ENCODE measurements around the gene PDGFA.

The PDGFA gene

DNA sequence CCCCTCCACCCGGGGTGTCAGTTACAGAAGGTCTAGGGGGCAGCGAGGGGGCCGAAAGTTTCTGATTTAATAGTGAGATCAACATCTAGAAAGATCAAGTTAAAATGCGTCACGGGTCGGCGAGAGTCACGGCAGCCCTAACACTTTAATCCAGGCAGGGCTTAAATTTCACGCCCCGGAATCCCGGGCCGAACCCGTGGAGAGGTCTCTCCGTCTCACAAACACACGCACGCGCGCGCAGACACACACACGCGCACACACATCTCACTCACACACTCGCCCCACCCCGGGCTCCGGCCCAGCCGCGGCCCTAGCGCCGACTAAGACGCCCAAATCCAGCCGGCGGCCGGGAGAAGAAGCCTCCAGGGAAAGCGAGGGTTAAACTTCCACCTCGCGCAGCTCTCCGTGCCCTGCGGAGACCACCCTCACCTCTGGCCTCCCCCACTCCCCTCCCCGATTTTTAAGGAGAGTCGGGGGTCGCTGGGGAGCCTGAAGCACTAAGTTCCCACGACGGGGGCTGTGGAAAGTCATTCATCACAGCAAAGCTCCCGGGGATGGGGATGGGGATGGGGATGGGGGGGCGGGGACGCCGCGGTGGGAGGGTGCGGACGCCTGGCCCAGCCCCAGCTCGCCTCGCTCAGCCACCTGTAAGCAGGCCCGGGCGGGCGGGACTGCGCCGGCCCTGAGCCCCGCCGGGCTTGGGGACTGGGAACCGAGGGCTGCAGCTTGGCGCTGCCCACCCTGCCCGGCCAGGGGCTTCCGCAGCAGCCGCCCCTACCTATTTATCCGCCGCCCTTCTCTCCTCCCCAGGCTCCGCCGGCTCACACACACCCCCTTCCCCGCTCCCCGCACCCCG is 1.6 kb downstream of the PDGFA start:
- DNase-seq (ENCODE audit: low read depth, low spot score) = no peak

DNA sequence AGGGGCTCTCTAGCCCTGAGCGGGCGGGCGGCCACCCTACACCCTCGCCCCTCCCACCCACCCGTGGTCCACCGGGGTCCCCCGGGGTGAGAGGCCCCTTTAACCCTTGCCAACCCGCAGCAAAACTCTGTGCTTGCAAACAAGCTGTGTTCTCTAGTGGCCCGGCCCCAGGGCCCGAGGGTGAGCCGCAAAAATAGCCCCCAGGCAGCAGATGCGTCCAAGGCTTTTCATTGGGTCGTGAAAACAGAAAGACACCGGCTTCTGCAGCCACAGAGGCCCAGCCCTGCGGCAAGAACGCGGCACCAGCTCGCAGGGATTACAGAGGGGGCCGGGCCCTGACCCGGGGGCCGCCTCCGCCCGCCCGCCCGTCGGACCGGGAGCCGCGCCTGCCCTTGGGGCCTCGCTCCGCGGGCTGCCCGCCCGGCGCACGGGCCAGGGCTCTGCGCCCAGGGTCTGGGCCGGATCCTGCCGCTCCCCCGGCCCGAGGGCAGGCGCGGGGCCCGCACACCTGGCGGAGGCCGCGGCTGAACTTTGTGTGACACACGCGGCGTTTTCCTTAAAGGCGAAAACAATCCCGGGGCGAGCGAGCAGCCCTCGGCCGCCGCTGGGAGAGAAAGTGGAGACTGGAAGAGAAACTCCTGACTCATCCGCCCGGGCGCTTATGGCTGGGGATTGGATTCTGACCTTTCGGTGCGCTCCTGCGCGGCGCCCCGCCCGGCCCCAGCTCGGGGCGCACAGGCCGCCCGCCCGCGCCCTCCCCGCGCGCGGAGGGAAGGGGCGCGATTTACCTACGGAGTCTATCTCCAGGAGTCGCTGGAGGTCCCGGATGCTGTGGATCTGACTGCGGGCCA is 2.8 kb downstream of the PDGFA start:
- DNase-seq (ENCODE audit: low read depth, low spot score) = no peak

DNA sequence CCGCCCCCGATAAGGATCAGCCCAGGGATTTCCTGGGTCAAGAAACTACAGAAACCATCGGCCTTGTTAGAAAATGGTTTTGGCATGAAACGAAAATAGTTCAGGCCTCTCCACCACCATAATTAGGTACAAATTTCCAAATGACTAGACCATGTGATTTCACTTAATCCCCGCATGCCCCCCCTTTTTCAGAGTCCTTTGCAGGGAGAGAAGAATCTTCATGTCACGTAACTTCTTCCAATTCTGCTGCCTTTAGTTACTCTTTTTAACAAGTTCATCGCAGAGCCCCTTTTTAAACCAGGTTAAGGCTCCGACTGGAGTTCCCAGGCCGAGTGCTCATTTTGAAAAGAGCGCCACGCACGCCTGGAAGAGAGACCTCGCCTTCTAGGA is 3.4 kb downstream of the PDGFA start:
- no peak for DNase-seq (ENCODE audit: low read depth, low spot score)

DNA sequence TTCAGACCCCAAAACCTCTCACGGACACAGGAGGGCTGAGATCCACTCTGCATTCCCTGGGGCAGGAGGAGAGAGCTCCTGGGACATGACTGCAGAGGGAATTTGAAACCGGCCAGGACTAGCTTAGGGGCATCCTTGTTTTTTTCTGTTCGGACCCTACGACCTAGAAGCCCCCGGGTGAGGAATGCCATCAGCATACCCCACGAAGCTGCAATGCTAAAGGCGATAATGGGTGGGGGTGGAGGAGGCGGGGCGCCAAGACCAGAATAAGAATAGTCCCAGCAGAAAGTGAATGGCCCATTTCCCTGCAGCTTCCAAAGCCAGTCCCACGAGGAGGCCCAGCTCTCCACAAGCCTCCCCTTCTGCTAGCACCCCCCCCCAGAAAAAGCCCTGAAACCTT is 4.0 kb downstream of the PDGFA start:
- no peak for DNase-seq (ENCODE audit: low read depth, low spot score)

DNA sequence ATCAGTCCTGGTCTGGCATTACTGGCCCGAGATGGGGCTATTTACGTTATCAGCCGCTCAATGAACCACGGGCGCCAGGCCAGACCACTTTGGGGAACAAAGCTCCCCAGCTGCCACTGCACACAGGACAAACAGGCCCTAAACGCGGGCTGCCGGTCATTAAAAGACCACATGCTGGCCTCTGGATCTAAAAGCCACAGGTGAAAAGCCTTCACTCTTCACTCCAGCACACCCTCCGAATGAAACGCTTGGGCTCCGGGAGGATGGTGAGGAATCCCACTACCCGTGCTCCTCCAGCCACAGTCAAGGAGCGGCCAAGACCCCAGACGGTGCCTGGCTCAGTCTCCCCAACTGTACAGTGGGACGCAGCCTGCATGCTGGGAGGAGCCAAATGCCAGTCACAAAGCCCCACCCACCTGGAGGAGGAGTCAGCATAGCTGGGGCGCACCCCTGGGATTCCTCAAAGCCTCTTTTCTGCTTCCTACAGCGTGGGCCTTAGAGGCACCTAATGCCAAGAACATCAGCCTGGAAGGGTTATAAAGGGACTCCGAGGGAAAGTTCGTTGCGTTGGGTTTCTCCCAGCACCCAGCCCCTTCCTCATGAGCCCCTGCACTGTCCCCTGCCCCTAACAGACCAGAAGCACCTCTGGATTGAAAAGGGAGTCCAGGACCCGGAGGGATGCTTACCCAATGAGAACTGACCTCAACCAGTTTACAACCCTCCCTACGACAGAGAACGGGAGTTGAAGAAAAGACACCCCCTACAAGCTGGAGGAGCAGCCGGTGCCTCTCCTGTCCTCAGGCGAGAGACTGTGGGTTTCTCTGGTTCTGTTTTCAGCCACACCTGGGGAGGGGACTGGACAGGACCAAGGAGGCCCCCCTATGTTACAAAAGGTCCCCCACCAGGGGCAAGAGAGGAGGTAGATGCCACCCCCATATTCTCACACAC is 4.7 kb downstream of the PDGFA start:
- no peak for DNase-seq (ENCODE audit: low read depth, low spot score)

DNA sequence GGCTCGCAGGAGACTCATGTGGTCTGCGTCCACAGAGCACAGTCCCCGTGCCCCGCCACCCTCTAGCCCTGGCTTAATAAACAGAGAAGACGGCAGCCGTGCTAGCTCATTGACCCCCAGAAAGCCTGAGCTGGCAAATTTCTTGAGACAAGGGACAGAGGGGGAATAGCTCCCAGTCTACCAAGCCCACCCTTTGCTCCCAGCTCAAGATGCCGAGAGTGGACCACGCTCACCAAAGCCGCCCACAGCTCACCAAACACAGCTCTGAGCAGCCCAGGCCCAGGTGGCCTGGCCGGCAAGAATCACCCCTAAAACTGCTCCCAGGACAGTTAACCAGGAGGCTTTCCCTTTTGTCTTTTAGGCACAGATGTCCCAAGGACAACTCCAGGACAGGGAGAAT is 5.4 kb downstream of the PDGFA start:
- no peak for DNase-seq (ENCODE audit: low read depth, low spot score)

DNA sequence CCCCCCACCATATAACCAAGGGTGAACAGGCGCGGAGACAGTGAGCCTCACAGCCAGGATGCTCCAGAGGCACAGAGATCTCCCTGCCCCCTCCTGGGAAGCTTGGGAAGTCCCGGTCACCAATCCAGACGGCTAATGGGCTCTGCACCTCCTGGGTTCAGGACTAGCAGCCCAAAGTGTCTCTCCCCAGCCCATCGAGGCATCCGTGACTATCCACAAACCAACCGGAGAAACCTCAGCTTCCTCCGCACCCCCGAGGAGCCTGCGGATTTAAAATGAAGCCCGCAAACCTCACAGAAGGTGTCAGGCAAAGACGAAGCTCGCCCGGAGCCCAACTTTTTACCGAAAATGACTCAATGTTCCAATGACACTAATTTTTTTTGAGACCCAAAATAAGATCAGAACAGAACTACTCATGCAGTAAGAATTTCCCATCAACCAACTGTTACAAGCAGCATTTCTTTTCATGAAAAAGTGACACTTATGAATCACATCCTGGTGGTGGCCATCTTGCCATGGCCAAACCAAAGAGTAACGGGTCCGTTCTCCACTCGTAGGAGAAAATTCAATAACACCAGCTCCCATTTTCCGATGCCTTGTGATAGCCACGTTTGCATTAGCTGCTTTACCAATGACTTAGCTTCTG is 6.0 kb downstream of the PDGFA start:
- DNase-seq (ENCODE audit: low read depth, low spot score) = no peak

DNA sequence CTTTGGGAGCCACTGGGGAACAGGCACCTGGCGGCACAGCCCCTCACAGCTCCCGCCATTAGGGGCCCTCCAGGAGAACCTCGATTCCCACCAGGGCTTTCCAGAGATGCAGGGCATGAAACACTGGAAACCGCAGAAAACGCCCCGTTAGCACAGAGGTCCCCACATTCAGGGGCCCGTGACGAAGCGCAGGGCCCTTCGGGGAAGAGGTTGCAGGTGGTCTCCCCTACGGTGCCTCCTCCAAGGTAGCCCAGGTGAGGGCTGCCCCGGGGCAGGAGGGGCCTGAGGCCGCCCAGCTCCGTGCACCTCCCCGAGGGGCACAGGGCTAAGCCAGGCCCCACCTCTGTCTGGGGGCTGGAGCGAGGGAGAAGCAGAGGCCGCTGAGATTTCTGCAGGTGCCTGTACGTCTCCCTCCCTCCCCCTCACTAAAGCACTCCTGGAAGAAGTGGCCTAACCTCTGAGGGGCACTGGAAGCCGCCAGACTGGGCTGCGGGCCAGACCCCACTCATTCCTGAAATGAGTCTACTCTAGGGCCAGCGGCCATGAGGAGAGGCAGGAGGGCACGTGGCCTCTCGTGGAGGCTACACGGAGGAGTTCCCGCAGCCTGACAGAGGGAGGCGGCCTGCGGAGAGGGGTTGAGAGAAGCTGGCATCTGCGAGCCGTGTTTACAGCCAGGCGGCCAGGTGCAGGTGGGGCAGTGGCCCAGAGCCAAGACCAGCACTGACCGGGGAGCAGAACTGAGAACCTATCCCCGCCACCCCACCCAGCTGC is 6.9 kb downstream of the PDGFA start:
- no peak for DNase-seq (ENCODE audit: low read depth, low spot score)

DNA sequence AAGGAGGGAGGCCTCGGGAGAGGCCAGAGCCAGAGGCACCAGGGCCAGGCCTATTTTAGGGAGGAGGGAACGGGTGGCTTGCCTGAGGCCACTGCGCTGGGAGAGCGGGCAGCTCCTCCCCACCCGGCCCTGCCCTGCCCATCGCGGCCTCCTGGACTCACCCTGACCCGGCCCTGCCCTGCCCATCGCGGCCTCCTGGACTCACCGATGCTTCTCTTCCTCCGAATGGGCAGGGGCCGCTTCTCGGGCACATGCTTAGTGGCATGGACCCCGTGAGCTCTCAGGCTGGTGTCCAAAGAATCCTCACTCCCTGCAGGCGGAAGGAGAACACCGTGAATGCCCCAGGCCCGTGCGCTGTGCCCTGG is 7.5 kb downstream of the PDGFA start:
- DNase-seq (ENCODE audit: low read depth, low spot score) = no peak

DNA sequence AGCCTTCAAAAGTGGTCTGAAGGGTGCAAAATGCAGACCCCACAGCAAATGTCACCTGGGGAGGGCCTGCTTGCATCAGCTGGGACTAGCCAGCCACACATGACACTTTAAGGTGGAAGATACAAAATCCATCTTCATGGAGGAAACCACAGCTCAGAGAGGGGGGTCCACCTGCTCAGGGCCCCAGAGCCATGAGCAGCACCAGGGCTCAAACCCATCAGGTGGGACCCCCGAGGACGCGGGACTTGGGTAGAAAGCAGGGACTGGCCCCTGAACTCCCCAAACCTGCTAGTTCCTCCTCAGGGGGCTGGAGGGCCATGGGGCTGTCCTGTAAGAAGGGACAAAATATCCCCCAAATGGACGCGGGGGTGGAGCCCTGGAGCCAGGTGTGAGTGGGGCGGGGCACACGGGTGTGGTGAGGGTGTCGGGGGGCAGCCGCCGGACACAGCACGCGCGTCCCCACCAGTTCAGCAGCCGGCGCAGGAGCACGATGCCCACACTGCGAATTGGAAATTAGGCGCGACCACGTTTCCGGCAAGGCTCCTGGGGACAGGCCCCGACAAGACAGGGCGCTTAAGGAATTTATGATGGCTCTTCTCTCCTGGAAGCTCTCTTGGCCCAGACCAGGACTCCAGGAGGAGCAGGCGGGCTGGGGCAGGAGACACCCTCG is 8.0 kb downstream of the PDGFA start:
- no peak for DNase-seq (ENCODE audit: low read depth, low spot score)

DNA sequence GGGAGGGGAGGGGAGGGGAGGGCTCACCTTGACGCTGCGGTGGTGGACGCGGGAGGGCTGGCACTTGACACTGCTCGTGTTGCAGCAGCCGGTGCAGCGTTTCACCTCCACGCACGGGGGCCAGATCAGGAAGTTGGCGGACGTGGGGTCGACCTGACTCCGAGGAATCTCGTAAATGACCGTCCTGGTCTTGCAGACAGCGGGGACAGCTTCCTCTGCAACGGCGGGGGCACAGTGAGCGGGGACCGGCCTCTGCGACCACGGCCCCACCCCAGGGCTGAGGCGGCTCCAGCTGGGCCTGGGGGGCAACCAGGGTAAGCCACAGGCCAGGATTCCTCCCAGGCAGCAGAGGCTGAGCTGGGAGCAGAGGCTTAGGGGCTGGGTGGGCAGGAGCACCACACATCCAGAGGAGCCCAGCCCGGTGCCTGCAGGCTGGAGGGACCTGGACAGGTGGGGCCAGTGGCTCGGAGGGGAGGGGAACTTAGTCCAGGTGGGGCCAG is 8.8 kb downstream of the PDGFA start:
- no peak for DNase-seq (ENCODE audit: low read depth, low spot score)

DNA sequence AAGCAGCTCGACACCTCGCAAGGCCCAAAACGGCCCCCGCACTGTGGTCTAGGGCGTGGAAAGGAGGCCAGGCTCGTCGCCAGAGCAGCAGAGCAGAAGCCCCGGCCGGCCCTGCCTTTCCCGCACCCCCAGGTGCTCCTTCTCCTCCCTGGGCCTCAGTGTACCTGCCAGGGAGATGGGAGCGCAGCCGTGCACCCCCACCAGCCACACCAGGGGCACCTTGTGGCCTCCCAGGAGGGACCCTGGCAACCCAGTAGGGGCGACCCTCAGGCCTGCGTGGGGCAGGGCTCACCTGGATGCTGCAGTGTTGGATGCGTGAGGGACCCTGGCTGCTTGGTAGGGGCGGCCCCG is 9.5 kb downstream of the PDGFA start:
- no peak for DNase-seq (ENCODE audit: low read depth, low spot score)

DNA sequence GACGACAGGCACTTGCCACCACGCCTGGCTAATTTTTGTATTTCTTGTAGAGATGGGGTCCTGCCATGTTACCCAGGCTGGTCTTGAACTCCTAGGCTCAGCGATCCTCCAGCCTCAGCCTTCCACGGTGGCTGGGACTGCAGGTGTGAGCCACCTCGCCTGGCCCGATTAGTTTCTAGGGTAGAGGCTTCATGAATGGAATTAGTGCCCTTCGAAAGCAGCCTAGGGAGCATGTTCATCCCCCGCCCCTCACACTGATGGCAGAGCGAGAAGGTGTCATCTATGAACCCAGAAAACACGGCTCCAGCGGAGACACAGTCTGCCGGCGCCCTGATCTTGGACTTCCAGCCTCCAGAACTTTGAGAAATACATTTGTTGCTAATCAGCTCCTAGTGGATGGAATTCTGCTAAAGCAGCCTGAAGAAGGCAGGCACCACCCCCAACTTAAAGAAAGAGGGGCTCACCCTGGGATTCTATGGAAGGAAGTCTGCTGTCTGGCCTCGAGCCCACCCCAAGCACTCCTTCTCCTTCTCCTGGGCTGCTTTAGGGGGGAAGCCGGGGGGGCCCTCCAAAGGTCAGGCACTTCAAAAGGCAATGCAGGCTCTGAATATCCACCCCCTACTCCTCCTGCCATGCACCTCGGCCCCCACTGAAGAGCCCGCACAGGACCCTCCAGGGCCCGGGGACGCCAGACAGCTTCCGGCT is 10.1 kb downstream of the PDGFA start:
- no peak for DNase-seq (ENCODE audit: low read depth, low spot score)

DNA sequence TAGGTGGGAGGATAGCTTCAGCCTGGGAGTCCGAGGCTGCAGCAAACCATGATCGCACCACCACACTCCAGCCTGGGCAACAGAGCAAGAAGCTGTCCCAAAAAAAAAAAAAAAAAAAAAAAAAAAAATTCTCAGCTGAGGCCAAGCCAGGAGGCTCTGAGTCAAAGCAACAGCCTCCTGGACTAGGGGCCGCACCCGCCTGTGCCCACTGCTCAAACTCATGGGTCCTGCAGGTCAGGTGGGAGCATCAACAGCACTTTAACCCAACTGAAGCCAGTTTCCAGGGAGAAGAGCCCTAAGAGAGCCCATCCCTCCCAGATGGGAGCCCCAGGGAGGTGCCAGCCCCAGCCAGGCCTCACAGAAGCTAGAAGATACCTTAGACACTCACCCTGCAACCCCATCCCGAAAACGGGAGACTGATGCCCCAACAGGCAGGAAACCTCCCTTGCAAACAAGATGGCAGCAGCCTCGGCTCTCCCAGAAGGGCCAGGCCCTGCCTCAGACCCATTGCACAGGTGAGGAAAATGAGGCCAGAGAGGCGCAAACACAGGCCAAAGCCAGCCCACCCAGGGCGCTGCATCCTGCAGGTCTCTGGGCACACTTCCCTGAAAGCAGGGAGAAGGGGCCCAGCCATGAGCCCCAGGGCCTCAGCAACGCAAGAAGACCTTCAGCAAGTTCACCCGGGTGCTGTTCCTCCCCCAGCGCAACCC is 11.0 kb downstream of the PDGFA start:
- DNase-seq (ENCODE audit: low read depth, low spot score) = no peak

DNA sequence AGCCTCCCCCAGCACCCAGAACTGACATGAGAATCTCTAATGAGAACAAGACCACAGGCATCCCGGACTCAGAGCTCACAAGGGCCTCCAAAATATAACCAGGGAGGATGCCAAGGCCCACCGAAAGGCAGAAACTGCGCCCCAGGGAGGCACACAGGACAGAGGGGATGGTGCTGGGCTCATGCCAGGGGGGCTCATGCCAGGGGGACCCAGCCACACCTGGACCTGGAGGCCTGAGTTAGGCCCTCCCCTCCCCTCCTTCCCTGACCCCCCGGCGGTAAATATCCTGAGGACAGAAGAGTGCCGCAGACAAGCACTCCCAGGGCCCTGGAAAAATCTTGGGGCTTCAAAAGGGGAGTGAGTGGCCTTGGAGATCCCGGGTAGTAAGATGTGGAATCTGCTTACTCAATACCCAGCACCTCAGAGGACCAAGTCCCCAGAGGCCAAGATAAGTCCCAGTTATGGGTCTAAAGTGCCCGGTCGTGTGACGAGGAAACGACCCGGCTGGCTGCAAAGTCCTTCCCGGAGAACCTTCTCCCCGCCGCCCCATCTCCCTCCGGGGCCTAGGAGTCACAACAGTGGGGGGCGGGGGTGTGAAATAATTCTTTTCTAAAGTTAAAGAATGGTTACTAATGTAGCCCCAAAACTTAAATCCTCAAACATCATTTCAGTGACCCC is 11.9 kb downstream of the PDGFA start:
- no peak for DNase-seq (ENCODE audit: low read depth, low spot score)

DNA sequence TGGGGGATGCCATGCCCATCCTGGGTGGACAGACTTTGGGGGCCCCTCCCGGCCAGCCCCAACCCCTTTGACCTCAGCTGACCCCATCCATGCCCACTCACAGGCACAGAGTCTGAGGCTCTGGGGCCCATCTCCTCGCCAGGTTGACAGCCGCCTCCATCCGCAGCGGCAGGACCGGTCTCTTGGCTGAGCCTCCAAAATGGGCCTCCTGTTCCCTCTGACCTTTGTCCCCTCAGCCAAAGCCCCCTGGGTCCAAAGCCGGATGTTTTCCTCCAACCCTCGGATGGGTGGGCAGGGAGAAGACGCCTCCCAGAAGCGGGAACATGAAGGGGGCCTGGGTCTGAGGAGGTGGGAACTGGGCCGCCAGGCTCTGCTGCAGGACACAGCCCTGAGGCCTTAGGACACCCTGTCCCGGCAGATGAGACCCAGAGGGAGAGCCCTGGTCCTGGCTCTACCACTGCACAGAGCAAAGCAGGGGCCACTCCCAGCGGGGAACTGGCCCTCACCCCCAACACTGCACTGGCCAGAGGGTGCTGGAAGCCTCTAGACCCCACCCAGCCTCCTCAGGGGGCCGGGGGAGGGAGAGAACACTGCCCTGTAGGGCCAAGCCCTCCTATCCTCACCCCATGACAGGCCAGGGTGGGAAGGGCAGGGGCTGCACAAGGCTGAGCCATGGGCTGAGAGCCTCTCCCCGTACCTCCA is 12.6 kb downstream of the PDGFA start:
- no peak for DNase-seq (ENCODE audit: low read depth, low spot score)

DNA sequence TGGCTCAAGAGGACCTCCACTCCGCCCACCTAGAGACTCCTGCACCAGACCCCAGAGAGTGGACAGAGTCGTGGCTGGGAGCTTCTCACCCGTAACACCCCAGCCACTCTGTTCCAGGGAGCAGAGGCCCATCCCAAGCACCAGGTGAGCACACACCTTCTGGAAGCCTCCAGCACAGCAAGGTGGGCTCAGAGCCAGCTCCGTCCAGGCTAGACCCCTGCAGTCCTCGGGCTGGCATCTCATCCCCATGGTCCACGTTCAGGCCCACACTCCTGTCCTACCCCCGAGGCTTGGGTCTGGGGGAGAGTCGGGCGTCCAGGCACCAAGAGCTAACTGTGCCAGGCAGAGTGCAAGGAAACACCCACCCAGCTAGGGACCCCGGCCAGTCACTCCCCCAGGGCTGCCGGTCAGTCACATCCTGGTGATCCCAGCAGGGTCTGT is 13.2 kb downstream of the PDGFA start:
- DNase-seq (ENCODE audit: low read depth, low spot score) = no peak

Data from brain pericyte (primary cell).